GM10248 (cell line): Measurements from ENCODE around the gene DHRS1.
"Not testable (repeated sequence)": the region's sequence is repeated elsewhere in the genome, so short reads cannot be mapped to it uniquely, and the experiment has no call there.

ENCODE experiments used
- CTCF ChIA-PET: fragments of 300-600 bp; sonication (Branson Sonifier 250); formaldehyde crosslinking; extraction: SDS; loops from one replicate; lab custom pipeline; 2021; ENCODE audit warnings: antibody characterized with exemption; lab: Yijun Ruan, JAX
- POLR2A ChIA-PET: fragments of 350-650 bp; sonication (Branson Sonifier 250); formaldehyde crosslinking; extraction: SDS; loops from one replicate; lab custom pipeline; 2020; ENCODE audit warnings: antibody characterized with exemption; lab: Yijun Ruan, JAX
- DNase-seq: peaks from one replicate; pipeline ENCODE4 v3.0.0; 2012; ENCODE audit errors: extremely low spot score
- TF ChIP-seq, protein P1 (sequence below): IDR thresholded peaks from 2 replicates; pipeline ENCODE4 v1.5.1; 2012; ENCODE audit warnings: mild to moderate bottlenecking, low read depth; ENCODE audit errors: extremely low read depth, missing control alignments, control extremely low read depth

The DHRS1 gene

DNA sequence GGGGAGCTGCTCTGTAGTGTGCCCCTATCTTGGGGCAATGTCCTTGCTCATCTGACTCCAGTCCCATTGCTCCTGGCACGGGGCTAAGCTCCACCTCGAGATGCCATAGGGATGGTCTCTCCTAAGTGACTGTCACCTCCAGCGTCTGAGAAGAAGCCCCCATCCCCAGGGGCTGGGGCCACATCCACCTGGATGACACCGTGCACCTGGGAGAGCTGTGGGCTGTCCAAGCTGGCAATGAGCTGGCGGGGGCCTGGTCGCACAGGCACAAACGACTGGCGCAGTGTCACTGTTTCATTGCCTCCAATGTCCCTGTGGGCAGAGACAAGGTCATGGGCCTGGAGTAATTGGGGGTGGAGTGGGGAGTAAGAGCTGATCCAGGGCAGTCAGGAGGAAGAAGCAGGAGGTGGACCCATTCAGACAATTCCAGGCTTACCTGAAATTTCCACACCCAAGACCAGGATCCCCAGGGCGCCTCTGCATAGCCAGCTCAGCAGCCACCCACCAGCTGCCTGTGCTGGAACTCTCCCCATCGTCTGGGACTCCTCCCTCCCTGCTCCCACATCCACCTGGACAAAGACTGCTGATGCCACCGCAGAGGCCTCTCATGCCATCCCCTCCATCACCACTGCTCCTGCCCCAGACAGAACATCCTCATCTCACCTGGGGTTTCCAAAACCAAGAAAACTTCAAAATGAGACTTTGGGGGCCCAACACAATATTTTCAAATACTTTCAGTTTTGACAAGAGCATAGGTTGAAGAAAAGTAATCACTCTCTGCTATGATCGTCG is 50.2 kb downstream of the DHRS1 start:
- TF ChIP-seq, protein P1, sequence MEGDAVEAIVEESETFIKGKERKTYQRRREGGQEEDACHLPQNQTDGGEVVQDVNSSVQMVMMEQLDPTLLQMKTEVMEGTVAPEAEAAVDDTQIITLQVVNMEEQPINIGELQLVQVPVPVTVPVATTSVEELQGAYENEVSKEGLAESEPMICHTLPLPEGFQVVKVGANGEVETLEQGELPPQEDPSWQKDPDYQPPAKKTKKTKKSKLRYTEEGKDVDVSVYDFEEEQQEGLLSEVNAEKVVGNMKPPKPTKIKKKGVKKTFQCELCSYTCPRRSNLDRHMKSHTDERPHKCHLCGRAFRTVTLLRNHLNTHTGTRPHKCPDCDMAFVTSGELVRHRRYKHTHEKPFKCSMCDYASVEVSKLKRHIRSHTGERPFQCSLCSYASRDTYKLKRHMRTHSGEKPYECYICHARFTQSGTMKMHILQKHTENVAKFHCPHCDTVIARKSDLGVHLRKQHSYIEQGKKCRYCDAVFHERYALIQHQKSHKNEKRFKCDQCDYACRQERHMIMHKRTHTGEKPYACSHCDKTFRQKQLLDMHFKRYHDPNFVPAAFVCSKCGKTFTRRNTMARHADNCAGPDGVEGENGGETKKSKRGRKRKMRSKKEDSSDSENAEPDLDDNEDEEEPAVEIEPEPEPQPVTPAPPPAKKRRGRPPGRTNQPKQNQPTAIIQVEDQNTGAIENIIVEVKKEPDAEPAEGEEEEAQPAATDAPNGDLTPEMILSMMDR, result no peak
- no peak for DNase-seq
- POLR2A ChIA-PET, result no interaction called here

DNA sequence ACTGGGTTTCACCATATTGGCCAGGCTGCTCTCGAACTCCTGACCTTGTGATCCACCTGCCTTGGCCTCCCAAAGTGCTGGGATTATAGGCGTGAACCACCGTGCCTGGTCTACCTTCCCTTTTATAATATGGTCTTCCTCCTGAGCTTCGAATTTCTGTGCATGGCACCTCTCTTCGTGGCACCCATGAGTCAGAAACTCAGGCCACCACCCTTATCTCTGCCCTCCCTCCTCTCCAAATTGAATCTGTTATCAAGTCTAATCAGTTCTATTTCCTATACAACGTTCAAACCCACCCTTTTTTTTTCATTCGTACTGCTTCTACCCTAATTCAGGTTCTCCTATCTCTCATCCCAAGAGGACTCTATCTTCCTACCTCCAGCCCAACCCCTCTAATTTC is 52.2 kb downstream of the DHRS1 start:
- no peak for DNase-seq
- TF ChIP-seq, protein P1, result no peak
- ChIA-PET CTCF (interaction anchor here (0.9 to 10.1 kb wide), 11 partner anchors 10 to 86 kb away, joined by 3 to 323 read pairs (median 7); partner anchors contain the start of genes CIDEB, DHRS1, LTB4R and LTB4R2), POLR2A (interaction anchor here (1.0 to 2.3 kb wide), 3 partner anchors 22 to 34 kb away, joined by 4 to 9 read pairs (median 5); partner anchors contain the start of gene RABGGTA)

More for the DNA sequence above, 50.2 kb downstream of the DHRS1 start:
- CTCF ChIA-PET, result interaction anchor here (1.1 to 10.1 kb wide), 4 partner anchors 21 to 182 kb away, joined by 4 to 323 read pairs (median 18); partner anchors contain the start of genes CIDEB, DHRS1, NOP9 and RABGGTA

DNA sequence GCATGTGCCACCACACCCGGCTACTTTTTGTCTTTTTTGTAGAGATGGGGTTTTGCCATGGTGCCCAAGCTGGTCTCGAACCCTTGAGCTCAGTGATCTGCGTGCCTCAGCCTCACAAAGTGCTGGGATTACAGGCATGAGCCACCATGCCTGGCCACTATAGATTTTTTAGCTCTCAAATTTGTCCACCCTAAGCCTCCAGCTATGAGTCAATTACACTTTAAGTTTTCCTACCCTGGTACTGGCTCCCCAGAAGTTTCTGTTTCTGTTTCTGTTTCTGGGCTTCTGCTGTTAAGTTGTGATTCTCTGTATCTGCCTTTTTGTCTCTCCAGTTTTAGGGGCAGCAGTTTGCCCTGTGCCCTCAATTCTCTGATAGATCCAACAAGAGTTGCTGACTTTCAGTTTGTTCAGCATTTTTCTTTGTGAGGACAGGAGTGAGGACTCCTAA is 52.8 kb downstream of the DHRS1 start:
- TF ChIP-seq, protein P1, result no peak
- ChIA-PET CTCF (interaction anchor here (0.7 to 10.1 kb wide), 14 partner anchors 10 to 185 kb away, joined by 3 to 323 read pairs (median 4); partner anchors contain the start of genes CIDEB, DHRS1, LTB4R and LTB4R2), POLR2A (interaction anchor here (1.0 to 2.3 kb wide), 3 partner anchors 23 to 33 kb away, joined by 4 to 9 read pairs (median 5); partner anchors contain the start of gene RABGGTA)
- peak; percentile 67 for DNase-seq

DNA sequence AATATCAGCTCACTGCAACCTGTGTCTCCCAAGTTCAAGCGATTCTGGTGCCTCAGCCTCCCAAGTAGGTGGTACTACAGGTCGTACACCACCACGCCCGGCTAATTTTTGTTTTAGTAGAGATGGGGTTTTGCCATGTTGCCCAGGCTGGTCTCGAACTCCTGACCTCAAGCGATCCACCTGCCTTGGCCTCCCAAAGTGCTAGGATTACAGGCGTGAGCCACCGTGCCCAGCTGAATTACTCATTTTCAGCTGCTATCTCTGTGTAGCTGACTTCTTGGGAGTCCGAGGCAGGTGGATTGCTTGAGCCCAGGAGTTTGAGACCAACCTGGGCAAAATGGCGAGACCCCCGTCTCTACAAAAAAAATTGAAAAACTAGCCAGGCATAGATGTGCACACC is 54.2 kb downstream of the DHRS1 start:
- POLR2A ChIA-PET, DNase-seq: not testable (repeated sequence)
- CTCF ChIA-PET, result interaction anchor here (1.1 to 10.1 kb wide), 6 partner anchors 9 to 186 kb away, joined by 3 to 323 read pairs (median 18); partner anchors contain the start of genes CIDEB, DHRS1, LTB4R and LTB4R2

DNA sequence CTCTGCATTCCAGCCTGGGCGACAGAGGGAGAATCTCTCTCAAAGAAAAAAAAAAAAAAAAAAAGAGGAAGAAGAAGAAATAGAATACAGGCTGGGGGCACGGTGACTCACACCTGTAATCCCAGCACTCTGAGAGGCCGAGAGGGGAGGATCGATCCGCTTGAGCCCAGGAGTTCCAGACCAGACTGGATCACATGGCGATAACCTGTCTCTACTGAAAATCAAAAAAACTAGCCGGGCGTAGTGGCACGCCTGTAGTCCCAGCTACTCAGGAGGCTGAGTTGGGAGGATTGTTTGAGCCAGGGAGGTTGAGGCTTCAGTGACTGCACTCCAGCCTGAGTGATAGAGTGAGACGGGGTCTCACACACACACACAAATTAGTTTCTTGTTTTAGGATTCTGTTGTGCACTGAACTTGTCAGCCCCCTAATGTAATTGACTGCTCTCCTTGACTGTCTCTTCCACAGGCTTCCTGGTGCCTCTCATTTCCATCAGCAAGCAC is 56.2 kb downstream of the DHRS1 start:
- TF ChIP-seq, protein P1, result no peak
- CTCF ChIA-PET, result interaction anchor here (0.7 to 10.1 kb wide), 29 partner anchors 9 to 193 kb away, joined by 3 to 323 read pairs (median 10); partner anchors contain the start of genes CBLN3, CIDEB, DHRS1 and EMC9
- DNase-seq, result no peak
- POLR2A ChIA-PET, result interaction anchor here (1.4 to 1.9 kb wide), 6 partner anchors 27 to 65 kb away, joined by 5 to 13 read pairs (median 10); partner anchors contain the start of genes CIDEB, RABGGTA and TM9SF1

DNA sequence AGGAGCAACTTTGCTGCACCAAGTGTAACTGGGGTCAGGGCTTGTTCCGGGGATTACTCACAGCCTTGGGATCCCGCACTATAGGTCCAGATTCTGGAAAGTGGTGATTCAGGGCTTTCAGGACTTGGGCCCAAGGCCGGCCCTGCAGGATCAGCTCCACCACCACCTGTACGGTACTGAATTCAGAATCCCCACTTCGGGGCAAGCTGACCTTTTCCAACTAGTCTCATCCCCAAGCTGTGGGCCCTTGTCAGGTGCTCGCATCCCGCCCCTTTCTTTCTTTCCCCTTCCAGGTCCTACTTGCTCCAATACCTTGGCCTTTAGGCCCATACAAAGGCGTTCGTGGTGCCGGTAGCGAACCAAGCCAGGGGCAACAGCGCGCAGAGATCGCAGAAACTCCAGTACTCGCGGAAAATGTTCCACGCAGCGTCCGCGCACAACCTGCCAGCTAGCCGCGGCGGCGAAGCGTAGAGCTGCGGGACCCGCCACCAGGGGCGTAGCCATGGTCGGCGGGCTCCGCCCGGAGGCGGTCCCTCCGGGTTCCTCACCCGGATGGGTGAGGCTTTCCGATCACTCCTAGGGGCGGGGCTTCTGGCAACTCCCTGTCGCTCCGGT is 57.6 kb downstream of the DHRS1 start:
- DNase-seq, result peak; percentile 97
- ChIA-PET CTCF (interaction anchor here (0.7 to 10.1 kb wide), 40 partner anchors 9 to 610 kb away, joined by 3 to 323 read pairs (median 6); partner anchors contain the start of genes CBLN3, CIDEB, DHRS1 and EMC9), POLR2A (interaction anchor here (0.7 to 1.9 kb wide), 20 partner anchors 9 to 195 kb away, joined by 3 to 13 read pairs (median 4); partner anchors contain the start of genes CHMP4A, CIDEB, DHRS1 and GMPR2)
- TF ChIP-seq, protein P1, result peak; percentile 11
